Nephron progenitor cell (in vitro differentiated cells): ENCODE data around the gene TP73.

Experiments used
- DNase-seq: peaks from one replicate; pipeline ENCODE4 v3.0.0; 2021
- H3K27ac Mint-ChIP-seq: 2 replicates; pipeline ENCODE4 v1.8.0; 2021; ENCODE audit warnings: mild to moderate bottlenecking, moderate library complexity, mixed read lengths
- H3K27me3 Mint-ChIP-seq: 2 replicates; pipeline ENCODE4 v1.8.0; 2021; ENCODE audit warnings: mild to moderate bottlenecking, low read depth, mixed read lengths; ENCODE audit not compliant: poor library complexity
- H3K36me3 Mint-ChIP-seq: 2 replicates; pipeline ENCODE4 v1.8.0; 2021; ENCODE audit warnings: low read depth, mixed read lengths
- H3K4me1 Mint-ChIP-seq: 2 replicates; pipeline ENCODE4 v1.8.0; 2021; ENCODE audit warnings: mixed read lengths
- H3K4me3 Mint-ChIP-seq: 2 replicates; pipeline ENCODE4 v1.8.0; 2021; ENCODE audit warnings: mild to moderate bottlenecking, moderate library complexity, mixed read lengths
- H3K9me3 Mint-ChIP-seq: 2 replicates; pipeline ENCODE4 v1.8.0; 2021; ENCODE audit warnings: mild to moderate bottlenecking, moderate library complexity, mixed read lengths
- CTCF ChIP-seq: fragments of 200-600 bp; sonication (generic); IDR thresholded peaks from 2 replicates; pipeline ENCODE4 v1.5.0; 2021; ENCODE audit warnings: antibody characterized with exemption

TP73 gene

GRCh38 chr1:3703786-3704371, 51.6 kb downstream of the TP73 start:
- Mint-ChIP-seq H3K4me1 (peaks cover 37% of the 10 kb centered on the region), H3K27me3 (peaks cover 33% of the 10 kb centered on the region), H3K36me3 (no peaks in the 10 kb centered on the region), H3K4me3 (no peak overlapping the region), H3K27ac (no peak overlapping the region), H3K9me3 (no peaks in the 10 kb centered on the region)
- TF ChIP-seq CTCF = no peak
- DNase-seq = no peak

GRCh38 chr1:3705341-3705950, 53.1 kb downstream of the TP73 start:
- no peak for TF ChIP-seq CTCF
- H3K27ac Mint-ChIP-seq = peak overlapping the region; percentile 45
- no peaks in the 10 kb centered on the region for H3K36me3 Mint-ChIP-seq
- peaks cover 33% of the 10 kb centered on the region for H3K27me3 Mint-ChIP-seq
- H3K4me3 Mint-ChIP-seq = no peak overlapping the region
- H3K4me1 Mint-ChIP-seq = peaks cover 28% of the 10 kb centered on the region
- no peak for DNase-seq
- H3K9me3 Mint-ChIP-seq = no peaks in the 10 kb centered on the region

- Mint-ChIP-seq H3K4me3 (peak overlapping the region; percentile 48), H3K36me3 (no peaks in the 10 kb centered on the region), H3K27me3 (peaks cover 44% of the 10 kb centered on the region), H3K4me1 (peaks cover 27% of the 10 kb centered on the region), H3K27ac (no peak overlapping the region), H3K9me3 (no peaks in the 10 kb centered on the region)
- DNase-seq = no peak
- TF ChIP-seq CTCF = no peak
Observed at GRCh38 chr1:3706651-3707297, 54.5 kb downstream of the TP73 start.

- H3K9me3 Mint-ChIP-seq = no peaks in the 10 kb centered on the region
- peak overlapping the region; percentile 48 for H3K4me3 Mint-ChIP-seq
- no peak overlapping the region for H3K27ac Mint-ChIP-seq
- peaks cover 46% of the 10 kb centered on the region for H3K27me3 Mint-ChIP-seq
- peaks cover 32% of the 10 kb centered on the region for H3K4me1 Mint-ChIP-seq
- no peaks in the 10 kb centered on the region for H3K36me3 Mint-ChIP-seq
- DNase-seq = peak; percentile 54
- no peak for TF ChIP-seq CTCF
Observed at GRCh38 chr1:3707298-3707938, 55.1 kb downstream of the TP73 start.

- TF ChIP-seq CTCF = no peak
- Mint-ChIP-seq H3K36me3 (no peaks in the 10 kb centered on the region), H3K9me3 (no peaks in the 10 kb centered on the region), H3K27me3 (peaks cover 46% of the 10 kb centered on the region), H3K27ac (no peak overlapping the region), H3K4me1 (peaks cover 32% of the 10 kb centered on the region), H3K4me3 (no peak overlapping the region)
- DNase-seq = no peak
Observed at GRCh38 chr1:3707939-3708328, 55.6 kb downstream of the TP73 start.
